Esophagus squamous epithelium (tissue), 4 donors: ENCODE measurements around the gene KCNJ10.

Source experiments
- CTCF ChIP-seq, 6 experiments: fragments of 450-650 bp in 4 of 6; fragments of 200-600 bp in 2 of 6; sonication (generic) in 2 of 6; IDR thresholded peaks; one replicate each; pipeline ENCODE4 v1.5.1; 2016 to 2019; ENCODE audit warnings: antibody characterized with exemption in 6 of 6, mild to moderate bottlenecking in 4 of 6, moderate library complexity in 4 of 6
- POLR2A ChIP-seq, 4 donors: fragments of 450-650 bp; IDR thresholded peaks; one replicate each; pipeline ENCODE4 v1.6.1; 2017; ENCODE audit warnings: antibody characterized with exemption in 4 of 4, mild to moderate bottlenecking in 4 of 4, moderate library complexity in 3 of 4

GRCh38 chr1:159992161-159992560, 77.8 kb downstream of the KCNJ10 start:
- TF ChIP-seq CTCF (IDR thresholded peaks at IDR 0.05) = no peak
- no peak for TF ChIP-seq POLR2A (IDR thresholded peaks at IDR 0.05)
